ENCODE data around the gene DGKQ. TPM values are rescaled to one million over a fixed set of nuclear protein-coding genes. Genes with fewer than 3 reads are reported as not detected.
"Not testable (repeated sequence)": the region's sequence is repeated elsewhere in the genome, so short reads cannot be mapped to it uniquely, and the experiment has no call there.

DGKQ gene
- total RNA-seq, 1 experiment from 2014 or later = 19.4 TPM

- H3K36me3 ChIP-seq (replicated peaks; ENCODE audit: control insufficient read depth, insufficient read depth, low read length) = no peaks in the 10 kb centered on the region
- peaks cover 41% of the 10 kb centered on the region for H3K27me3 ChIP-seq (ENCODE audit: control insufficient read depth, insufficient read depth, low read length)
- DNase-seq = peak; percentile 88
- H3K4me3 ChIP-seq (ENCODE audit: insufficient read depth, low read depth, low read length) = peak overlapping the region; percentile 32; the same call in 1 of the 2 replicates
Observed at GRCh38 chr4:1002631-1003251, 29.4 kb upstream of the DGKQ start.

- Histone ChIP-seq H3K36me3 (replicated peaks; ENCODE audit: control insufficient read depth, insufficient read depth, low read length) (no peaks in the 10 kb centered on the region), H3K4me3 (ENCODE audit: insufficient read depth, low read depth, low read length) (peak overlapping the region; percentile 32; the same call in 1 of the 2 replicates), H3K27me3 (ENCODE audit: control insufficient read depth, insufficient read depth, low read length) (peaks cover 46% of the 10 kb centered on the region)
- DNase-seq = peak; percentile 87
Observed at GRCh38 chr4:1002131-1002630, 28.8 kb upstream of the DGKQ start.

- DNase-seq = peak; percentile 80
- Histone ChIP-seq H3K36me3 (replicated peaks; ENCODE audit: control insufficient read depth, insufficient read depth, low read length) (no peaks in the 10 kb centered on the region), H3K4me3 (ENCODE audit: insufficient read depth, low read depth, low read length) (peak overlapping the region; percentile 32; the same call in 1 of the 2 replicates), H3K27me3 (ENCODE audit: control insufficient read depth, insufficient read depth, low read length) (peaks cover 48% of the 10 kb centered on the region)
Observed at GRCh38 chr4:1001561-1002130, 28.3 kb upstream of the DGKQ start.

GRCh38 chr4:1000686-1001260 lies 27.4 kb upstream of the DGKQ start:
- Histone ChIP-seq H3K4me3 (ENCODE audit: insufficient read depth, low read depth, low read length) (no peak overlapping the region), H3K27me3 (ENCODE audit: control insufficient read depth, insufficient read depth, low read length) (peaks cover 53% of the 10 kb centered on the region), H3K36me3 (replicated peaks; ENCODE audit: control insufficient read depth, insufficient read depth, low read length) (no peaks in the 10 kb centered on the region)
- no peak for DNase-seq

- H3K36me3 ChIP-seq (replicated peaks; ENCODE audit: control insufficient read depth, insufficient read depth, low read length) = no peaks in the 10 kb centered on the region
- peaks cover 52% of the 10 kb centered on the region for H3K27me3 ChIP-seq (ENCODE audit: control insufficient read depth, insufficient read depth, low read length)
- H3K4me3 ChIP-seq (ENCODE audit: insufficient read depth, low read depth, low read length) = no peak overlapping the region
- DNase-seq = no peak
Observed at GRCh38 chr4:999882-1000425, 26.6 kb upstream of the DGKQ start.

- H3K4me3 ChIP-seq (ENCODE audit: insufficient read depth, low read depth, low read length); DNase-seq; H3K36me3 ChIP-seq (replicated peaks; ENCODE audit: control insufficient read depth, insufficient read depth, low read length): not testable (repeated sequence)
- peaks cover 52% of the 10 kb centered on the region for H3K27me3 ChIP-seq (ENCODE audit: control insufficient read depth, insufficient read depth, low read length)
Observed at GRCh38 chr4:999240-999863, 26.0 kb upstream of the DGKQ start.

GRCh38 chr4:998096-998691 lies 24.8 kb upstream of the DGKQ start:
- Histone ChIP-seq H3K36me3 (replicated peaks; ENCODE audit: control insufficient read depth, insufficient read depth, low read length) (no peaks in the 10 kb centered on the region), H3K27me3 (ENCODE audit: control insufficient read depth, insufficient read depth, low read length) (peaks cover 43% of the 10 kb centered on the region), H3K4me3 (ENCODE audit: insufficient read depth, low read depth, low read length) (no peak overlapping the region)
- no peak for DNase-seq

GRCh38 chr4:997375-998071 lies 24.2 kb upstream of the DGKQ start:
- Histone ChIP-seq H3K4me3 (ENCODE audit: insufficient read depth, low read depth, low read length) (peak overlapping the region; percentile 30), H3K36me3 (replicated peaks; ENCODE audit: control insufficient read depth, insufficient read depth, low read length) (no peaks in the 10 kb centered on the region), H3K27me3 (ENCODE audit: control insufficient read depth, insufficient read depth, low read length) (peaks cover 38% of the 10 kb centered on the region)
- DNase-seq = peak; percentile 92

GRCh38 chr4:996997-997374 lies 23.6 kb upstream of the DGKQ start:
- H3K36me3 ChIP-seq (replicated peaks; ENCODE audit: control insufficient read depth, insufficient read depth, low read length) = no peaks in the 10 kb centered on the region
- H3K4me3 ChIP-seq (ENCODE audit: insufficient read depth, low read depth, low read length) = peak overlapping the region; percentile 1; the same call in 1 of the 2 replicates
- peaks cover 33% of the 10 kb centered on the region for H3K27me3 ChIP-seq (ENCODE audit: control insufficient read depth, insufficient read depth, low read length)
- DNase-seq = no peak

GRCh38 chr4:996030-996996 lies 22.9 kb upstream of the DGKQ start:
- H3K27me3 ChIP-seq (ENCODE audit: control insufficient read depth, insufficient read depth, low read length) = peaks cover 27% of the 10 kb centered on the region

GRCh38 chr4:995311-996026 lies 22.1 kb upstream of the DGKQ start:
- Histone ChIP-seq H3K4me3 (ENCODE audit: insufficient read depth, low read depth, low read length) (no peak overlapping the region), H3K27me3 (ENCODE audit: control insufficient read depth, insufficient read depth, low read length) (peaks cover 25% of the 10 kb centered on the region), H3K36me3 (replicated peaks; ENCODE audit: control insufficient read depth, insufficient read depth, low read length) (no peaks in the 10 kb centered on the region)
- DNase-seq = no peak

More at GRCh38 chr4:996030-996996, 22.9 kb upstream of the DGKQ start:
- no peak for DNase-seq
- Histone ChIP-seq H3K4me3 (ENCODE audit: insufficient read depth, low read depth, low read length) (no peak overlapping the region), H3K36me3 (replicated peaks; ENCODE audit: control insufficient read depth, insufficient read depth, low read length) (no peaks in the 10 kb centered on the region)

- no peak for DNase-seq
- Histone ChIP-seq H3K27me3 (ENCODE audit: control insufficient read depth, insufficient read depth, low read length) (peaks cover 19% of the 10 kb centered on the region), H3K4me3 (ENCODE audit: insufficient read depth, low read depth, low read length) (no peak within 1 kb of the TSS), H3K36me3 (replicated peaks; ENCODE audit: control insufficient read depth, insufficient read depth, low read length) (no peaks in the 10 kb centered on the region)
Observed at GRCh38 chr4:993111-994029, 20.0 kb upstream of the DGKQ start, which contains the start of gene SLC26A1. TSS of gene SLC26A1 (minus strand) at chr4:993404. CDS start at chr4:991703, 1,701 bp downstream.
